ENCODE data around the gene MOG. TPM values are rescaled to one million over a fixed set of nuclear protein-coding genes. Genes with fewer than 3 reads are reported as not detected.

The MOG gene
- total and polyA plus RNA-seq, 2 experiments from 2014 or later: 0.55 to 2.5 TPM

DNA sequence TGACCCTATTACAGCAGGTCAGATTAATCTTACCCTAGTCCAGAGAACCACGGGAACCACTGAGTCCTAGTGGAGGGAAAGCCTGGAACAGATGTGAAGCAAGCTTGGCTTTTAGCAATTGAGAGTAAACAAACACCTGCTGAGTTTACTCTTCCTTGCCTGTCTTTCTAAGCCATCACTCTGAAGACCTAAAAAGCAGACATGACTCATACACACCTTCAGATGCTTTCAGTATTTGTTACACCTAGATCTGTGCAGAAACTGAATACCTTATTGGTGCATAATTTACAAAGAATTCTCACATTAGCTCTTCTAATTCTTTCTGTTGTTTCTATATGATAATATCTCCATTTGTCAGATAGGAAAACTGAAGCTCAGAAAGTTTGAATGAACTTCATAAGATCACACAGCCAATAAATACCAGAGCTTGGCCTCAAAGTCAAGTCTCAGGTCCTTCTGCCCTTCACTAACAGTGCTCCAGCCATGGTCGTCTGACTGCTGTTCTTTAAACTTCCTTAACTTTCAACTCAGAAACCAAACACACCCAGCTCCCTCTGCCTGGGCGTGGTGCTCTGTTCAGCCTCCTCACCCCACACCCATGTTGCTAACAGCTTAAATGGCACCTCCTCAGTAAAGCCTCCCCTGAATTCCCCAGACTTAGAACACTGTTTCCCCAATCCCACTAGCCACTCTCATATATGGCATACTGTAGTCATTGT, 15.3 kb upstream of the MOG start:
- Mint-ChIP-seq H3K4me1 (peaks cover 21% of the 10 kb centered on the region), H3K27me3 (ENCODE audit: insufficient read depth, low read depth, poor library complexity) (peaks cover 3% of the 10 kb centered on the region), H3K9me3 (no peaks in the 10 kb centered on the region), H3K36me3 (ENCODE audit: low read depth) (no peaks in the 10 kb centered on the region), H3K4me3 (no peak overlapping the region), H3K27ac (no peak overlapping the region; the same call in 1 of the 2 replicates)
- H3F3A ChIP-seq (replicated peaks; ENCODE audit: low read depth): no peaks in the 10 kb centered on the region; the same call in 1 of the 2 replicates
- H3K4me1 ChIP-seq (ENCODE audit: insufficient read depth): peaks cover 28% of the 10 kb centered on the region
- no peaks in the 10 kb centered on the region for H4K20me1 ChIP-seq (replicated peaks; ENCODE audit: insufficient read depth)
- H3K79me2 ChIP-seq (replicated peaks; ENCODE audit: insufficient read depth): no peaks in the 10 kb centered on the region
- H3K27ac ChIP-seq (ENCODE audit: low read depth): 0 out of 2 replicates have a peak overlapping the region, but pooled peaks have one; percentile 55
- H3K27me3 ChIP-seq (ENCODE audit: insufficient read depth): no peaks in the 10 kb centered on the region
- peak overlapping the region; percentile 57; the same call in 1 of the 2 replicates for H2AFZ ChIP-seq
- H3K4me2 ChIP-seq: no peak overlapping the region
- no peaks in the 10 kb centered on the region for H3K36me3 ChIP-seq (ENCODE audit: insufficient read depth)
- no peaks in the 10 kb centered on the region for H3K9me2 ChIP-seq (ENCODE audit: insufficient read depth)
- ATAC-seq: peak; percentile 54
- TF ChIP-seq STAT1 (IDR thresholded peaks at IDR 0.05; ENCODE audit: unreplicated experiment): no peak
- no peak for TF ChIP-seq CTCF (conservative IDR thresholded peaks at IDR 0.05; ENCODE audit: low read depth in 2 of 2)
- TF ChIP-seq REST (IDR thresholded peaks at IDR 0.05; ENCODE audit: unreplicated experiment): no peak
- TF ChIP-seq ETS1 (IDR thresholded peaks at IDR 0.05): no peak
- TF ChIP-seq EZH2 (IDR thresholded peaks at IDR 0.05; ENCODE audit: low read depth, unreplicated experiment): no peak
- no peak for TF ChIP-seq JUNB (IDR thresholded peaks at IDR 0.05; ENCODE audit: unreplicated experiment)
- no peak for TF ChIP-seq POLR2AphosphoS5 (IDR thresholded peaks at IDR 0.05; ENCODE audit: low read depth)
- no peak overlapping the region for H3K4me3 ChIP-seq
- no peak for DNase-seq (ENCODE audit: low spot score)
